ENCODE measurements around the gene FOCAD.
"Not testable (repeated sequence)": the region's sequence is repeated elsewhere in the genome, so short reads cannot be mapped to it uniquely, and the experiment has no call there.

FOCAD gene

GRCh38 chr9:20898885-20899554 is 215.0 kb downstream of the FOCAD start:
- DNase-seq: no peak

GRCh38 chr9:20903212-20903611 is 219.2 kb downstream of the FOCAD start:
- DNase-seq: no peak

DNA sequence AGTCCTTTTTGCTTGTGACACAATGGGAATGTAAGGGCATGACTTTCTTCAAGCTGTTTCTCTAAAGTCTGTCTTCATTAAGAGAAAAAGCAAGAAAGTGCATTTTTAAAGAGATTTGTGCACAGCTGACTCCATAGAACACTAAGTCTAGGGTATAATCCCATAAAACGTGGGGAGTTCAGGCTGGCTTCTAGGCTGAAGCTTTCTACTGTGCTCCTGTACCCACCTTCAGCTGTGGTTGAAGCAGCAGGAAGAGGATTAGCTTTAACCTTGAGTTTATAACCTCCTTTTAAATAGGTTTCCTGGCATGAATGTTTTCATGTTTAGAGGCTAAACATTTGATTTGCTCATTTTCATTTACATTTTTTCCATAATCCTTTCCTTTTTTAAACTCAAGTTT is 220.9 kb downstream of the FOCAD start:
- DNase-seq: no peak

- no peak for DNase-seq
Observed at GRCh38 chr9:20906326-20906725, 222.3 kb downstream of the FOCAD start.

GRCh38 chr9:20908461-20908860 is 224.4 kb downstream of the FOCAD start:
- no peak for DNase-seq

- DNase-seq: no peak
Observed at GRCh38 chr9:20914556-20914955, 230.5 kb downstream of the FOCAD start.

DNA sequence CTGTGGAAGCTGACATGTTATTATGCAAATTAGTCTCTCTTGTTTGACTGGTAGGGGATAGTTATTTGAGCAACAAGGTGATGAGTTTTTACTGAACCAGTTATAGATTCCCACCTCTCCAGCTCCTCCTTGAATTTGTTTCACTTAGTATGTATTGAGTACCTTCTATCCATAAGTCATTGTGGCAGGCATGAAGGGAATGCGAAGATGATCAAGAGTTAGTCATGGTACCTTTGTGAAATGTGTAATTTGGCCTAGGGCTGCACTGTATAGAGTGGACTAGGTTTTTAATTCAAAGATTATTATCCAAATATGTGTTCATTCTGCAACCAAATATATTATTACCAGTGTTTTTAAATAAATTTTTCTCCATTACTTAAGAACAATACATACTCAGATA is 237.3 kb downstream of the FOCAD start:
- DNase-seq: no peak

- no peak for DNase-seq
Observed at GRCh38 chr9:20925256-20926045, 241.4 kb downstream of the FOCAD start.

- no peak for DNase-seq
Observed at GRCh38 chr9:20929276-20929675, 245.2 kb downstream of the FOCAD start.

DNA sequence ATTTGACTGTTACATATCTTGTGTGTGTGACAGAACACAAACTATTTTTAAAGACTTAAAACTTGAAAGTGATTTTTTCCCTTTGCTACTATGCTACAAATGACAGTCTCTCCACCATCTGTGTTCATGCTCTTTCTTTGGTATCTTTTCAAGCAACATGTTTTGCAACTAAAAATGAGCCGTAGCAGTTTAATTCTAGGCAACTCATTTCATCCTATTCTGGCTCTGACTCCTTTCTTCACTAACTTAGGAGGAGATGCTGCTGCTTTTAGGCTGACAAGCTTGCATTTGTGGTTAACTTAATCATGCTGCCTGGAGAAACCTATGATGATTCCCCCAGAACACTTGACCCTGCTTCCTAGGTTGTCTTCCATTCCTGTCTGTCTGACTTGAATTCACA is 246.8 kb downstream of the FOCAD start:
- DNase-seq: no peak

GRCh38 chr9:20940447-20941173 is 256.6 kb downstream of the FOCAD start:
- no peak for DNase-seq

DNA sequence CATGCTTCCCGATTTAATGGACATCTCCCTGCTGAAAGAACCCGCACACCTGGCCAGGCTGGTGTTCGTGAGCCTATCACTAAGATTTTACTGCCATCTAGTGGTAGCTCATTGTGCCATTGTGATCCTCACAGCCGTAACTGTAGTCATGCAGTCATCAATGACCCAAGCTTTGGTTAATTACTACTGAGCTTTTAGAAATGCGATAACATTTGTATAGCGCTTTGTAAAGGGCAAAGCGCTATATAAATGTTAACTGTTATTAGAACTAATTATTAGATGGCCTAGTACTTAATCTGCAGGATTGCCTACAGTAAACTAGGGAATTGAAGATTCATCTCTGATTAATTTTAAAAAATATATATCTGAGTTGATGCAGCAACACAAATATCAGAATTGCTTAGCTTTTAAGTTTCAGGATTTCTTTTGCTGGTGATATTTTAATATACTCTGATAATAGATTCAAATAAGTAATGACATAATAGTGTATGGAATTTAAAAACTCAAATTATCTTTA is 257.2 kb downstream of the FOCAD start:
- peak; percentile 50 for DNase-seq

DNA sequence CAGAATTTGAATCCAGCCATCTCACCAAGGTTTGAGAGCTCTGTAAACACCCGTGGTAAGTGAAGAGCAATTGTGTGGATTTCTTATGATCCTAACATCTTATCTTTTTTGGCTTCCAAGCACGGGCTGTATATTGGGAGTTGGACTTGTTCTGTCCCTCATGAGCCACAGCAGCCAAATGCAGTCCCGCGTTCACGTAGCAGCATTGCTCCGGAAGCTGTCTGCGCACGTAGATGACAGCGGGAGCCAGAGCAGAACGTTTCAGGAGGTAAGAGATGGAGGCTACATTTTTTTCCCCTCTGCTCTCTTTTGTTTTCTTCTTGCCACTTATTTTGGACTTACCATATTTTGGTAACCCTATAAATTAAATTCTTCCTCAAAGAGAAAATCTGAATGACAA is 260.4 kb downstream of the FOCAD start:
- DNase-seq: no peak

GRCh38 chr9:20945269-20945668 is 261.2 kb downstream of the FOCAD start:
- DNase-seq: no peak

- DNase-seq: no peak
Observed at GRCh38 chr9:20945856-20946255, 261.8 kb downstream of the FOCAD start.

DNA sequence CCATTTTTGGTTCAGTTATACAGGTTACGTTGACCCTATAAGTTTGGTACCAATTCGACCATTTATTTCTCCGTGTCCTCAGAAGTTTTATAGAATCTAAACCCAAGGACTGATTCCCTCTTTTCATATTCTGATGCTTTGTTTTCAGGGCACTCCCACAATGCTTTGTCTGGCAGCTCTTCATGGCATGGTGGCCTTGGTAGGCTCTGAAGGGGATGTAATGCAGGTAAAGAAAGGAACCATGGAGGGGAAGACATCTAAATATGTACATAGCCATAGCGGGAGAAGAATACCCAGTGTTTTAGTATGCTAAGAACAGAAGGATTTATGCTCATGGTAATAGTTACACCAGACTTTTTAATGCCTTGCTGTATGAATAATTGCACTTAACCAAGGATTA is 264.6 kb downstream of the FOCAD start:
- no peak for DNase-seq

DNA sequence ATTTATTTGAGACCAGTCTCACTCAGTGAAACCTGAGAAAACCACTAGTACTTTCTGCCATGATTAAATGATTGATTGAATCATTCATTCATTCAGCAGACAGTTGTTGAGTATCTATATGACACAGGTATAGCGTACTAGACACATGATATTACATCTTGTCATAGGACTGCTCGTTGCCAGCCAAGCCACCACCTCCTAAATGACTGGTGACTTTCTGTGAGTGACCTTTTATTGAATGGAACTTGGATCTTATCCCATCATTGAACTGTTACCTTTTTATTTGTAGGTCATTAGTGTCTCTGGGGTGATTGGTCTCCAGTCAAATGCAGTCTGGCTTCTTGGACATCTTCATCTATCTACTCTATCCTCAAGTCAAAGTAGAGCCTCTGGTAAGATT is 266.6 kb downstream of the FOCAD start:
- DNase-seq: no peak

DNA sequence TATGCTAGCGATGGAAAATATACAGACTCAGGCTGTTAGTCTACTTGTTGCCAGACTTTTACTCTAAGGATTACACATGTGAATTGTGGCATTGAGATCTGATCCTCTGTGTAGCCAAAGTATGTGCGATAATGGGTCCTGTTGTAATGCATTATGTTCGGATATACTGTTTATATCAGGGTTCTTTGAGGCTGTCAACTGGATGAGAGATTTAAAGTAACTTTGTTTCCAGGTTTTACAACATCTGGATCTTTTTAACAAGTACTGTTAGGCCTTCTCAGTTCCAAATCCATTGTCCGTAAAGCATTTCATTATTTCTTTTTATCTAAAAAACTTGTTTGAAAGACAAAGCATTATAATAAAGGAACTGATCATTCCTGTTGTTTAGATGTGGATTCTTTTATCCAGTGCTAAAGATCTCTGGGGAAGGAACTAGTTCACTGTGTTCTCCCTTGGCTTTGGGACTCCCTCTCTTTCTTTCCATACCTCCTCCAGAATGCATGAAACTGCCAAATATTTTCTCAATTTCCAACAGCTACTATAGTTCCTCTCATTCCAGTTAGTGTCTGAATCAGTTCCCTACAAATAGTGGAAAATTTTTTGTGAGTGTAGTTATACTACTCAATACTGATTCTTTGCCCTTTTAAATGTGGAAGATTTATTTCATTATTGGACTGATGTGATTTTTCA is 278.6 kb downstream of the FOCAD start:
- no peak for DNase-seq

DNA sequence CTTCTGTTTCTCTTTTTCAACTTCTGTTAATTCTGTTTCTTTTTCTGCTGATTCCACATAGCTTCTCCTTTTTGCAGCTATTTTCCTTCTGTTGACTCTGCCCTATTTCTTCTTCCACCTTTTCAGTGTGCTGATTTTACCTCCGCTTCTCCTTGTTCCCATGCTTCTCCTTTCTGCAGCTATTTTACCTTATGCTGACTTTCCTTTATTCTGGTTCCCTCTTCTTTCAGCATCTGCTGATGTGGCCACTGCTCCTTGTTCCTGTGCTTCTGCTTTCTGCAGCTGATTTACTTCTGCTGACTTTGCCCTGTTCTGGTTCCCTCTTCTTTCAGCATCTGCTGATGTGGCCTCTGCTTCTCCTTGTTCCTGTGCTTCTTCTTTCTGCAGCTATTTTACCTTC is 288.6 kb downstream of the FOCAD start:
- no peak for DNase-seq

GRCh38 chr9:20973246-20973947 is 289.3 kb downstream of the FOCAD start:
- DNase-seq: not testable (repeated sequence)

GRCh38 chr9:20974191-20974938 is 290.3 kb downstream of the FOCAD start:
- not testable (repeated sequence) for DNase-seq

GRCh38 chr9:20978249-20978648 is 294.2 kb downstream of the FOCAD start:
- DNase-seq: no peak
